NCI-H524 treated with DMSO at 0.1 percent for 48 hours (cell line): ENCODE measurements around the gene TADA3.

Experiments used
- DNase-seq: peaks from one replicate; lab custom pipeline; 2025; lab: John Stamatoyannopoulos, UW

TADA3 gene, protein sequence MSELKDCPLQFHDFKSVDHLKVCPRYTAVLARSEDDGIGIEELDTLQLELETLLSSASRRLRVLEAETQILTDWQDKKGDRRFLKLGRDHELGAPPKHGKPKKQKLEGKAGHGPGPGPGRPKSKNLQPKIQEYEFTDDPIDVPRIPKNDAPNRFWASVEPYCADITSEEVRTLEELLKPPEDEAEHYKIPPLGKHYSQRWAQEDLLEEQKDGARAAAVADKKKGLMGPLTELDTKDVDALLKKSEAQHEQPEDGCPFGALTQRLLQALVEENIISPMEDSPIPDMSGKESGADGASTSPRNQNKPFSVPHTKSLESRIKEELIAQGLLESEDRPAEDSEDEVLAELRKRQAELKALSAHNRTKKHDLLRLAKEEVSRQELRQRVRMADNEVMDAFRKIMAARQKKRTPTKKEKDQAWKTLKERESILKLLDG

GRCh38 chr3:9792405-9793160, at the start of gene TADA3, which contains the start of gene ARPC4:
Gene TADA3, minus strand, starts transcription at chr3:9792473. Its CDS starts 1,007 bp downstream, at chr3:9791466.
Gene ARPC4, plus strand, starts transcription at chr3:9793082. Its CDS starts 40 bp downstream, at chr3:9793122.
- peak; percentile 74 for DNase-seq

GRCh38 chr3:9841015-9841414, 48.7 kb upstream of the TADA3 start:
- no peak for DNase-seq

DNA sequence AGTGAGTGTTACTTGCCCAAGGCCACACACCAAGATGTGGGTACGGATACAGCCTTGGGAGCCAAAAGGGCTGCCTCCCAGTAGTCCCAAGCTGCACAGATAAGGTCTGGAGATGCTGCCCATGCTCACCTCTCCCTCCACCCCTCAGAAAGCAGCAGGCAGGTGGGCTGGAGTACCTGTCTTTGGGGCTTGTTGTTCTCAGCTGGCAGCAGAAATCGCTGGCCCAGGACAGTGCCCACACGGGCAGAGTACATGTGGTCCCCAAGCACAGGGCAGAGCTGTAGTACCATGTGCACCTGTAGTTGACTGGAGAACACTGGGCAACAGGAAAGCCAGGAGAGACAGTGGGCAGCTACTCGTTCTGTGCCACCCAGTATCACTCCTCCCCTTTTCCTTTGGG, 46.6 kb upstream of the TADA3 start:
- no peak for DNase-seq

DNA sequence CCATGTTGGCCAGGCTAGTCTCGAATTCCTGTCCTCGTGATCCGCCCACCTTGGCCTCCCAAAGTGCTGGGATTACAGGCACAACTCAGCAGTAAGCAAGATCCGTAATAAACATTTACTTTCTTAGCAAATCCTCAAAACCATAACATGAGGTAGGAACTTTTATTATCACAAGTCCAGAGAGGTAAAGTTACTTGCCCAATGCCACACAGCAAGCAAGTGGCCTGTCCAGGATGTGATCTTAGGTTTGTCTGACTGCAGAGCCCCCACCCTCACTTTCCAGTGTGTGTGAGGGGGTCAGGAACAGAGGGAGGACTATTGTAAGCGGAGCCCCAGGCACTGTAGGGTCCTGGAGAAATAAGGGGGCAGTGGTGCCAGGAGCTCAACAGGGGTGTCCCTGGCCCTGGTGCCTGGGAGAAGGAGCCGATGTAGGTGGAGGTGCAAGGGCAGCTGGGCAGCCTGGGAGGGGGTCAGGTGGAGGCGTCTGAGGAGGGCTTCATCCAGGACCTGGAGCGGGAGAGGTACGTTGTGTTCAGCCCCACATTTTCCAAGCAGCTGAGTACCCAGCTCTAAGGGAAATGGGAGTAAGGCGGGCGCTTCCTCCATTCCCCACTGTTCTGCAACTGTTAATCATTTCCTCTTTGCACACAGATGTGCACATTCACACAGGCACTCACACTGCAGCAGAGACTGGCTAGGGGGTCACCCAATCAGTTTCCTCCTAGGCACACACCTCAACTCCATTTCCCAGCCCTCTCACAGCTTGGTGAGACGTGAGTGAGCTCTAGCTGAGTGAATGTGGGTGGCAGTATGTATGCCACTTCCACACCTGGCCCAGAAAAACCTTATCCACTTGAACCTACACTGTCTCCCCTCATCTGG, 45.7 kb upstream of the TADA3 start:
- DNase-seq: no peak

DNA sequence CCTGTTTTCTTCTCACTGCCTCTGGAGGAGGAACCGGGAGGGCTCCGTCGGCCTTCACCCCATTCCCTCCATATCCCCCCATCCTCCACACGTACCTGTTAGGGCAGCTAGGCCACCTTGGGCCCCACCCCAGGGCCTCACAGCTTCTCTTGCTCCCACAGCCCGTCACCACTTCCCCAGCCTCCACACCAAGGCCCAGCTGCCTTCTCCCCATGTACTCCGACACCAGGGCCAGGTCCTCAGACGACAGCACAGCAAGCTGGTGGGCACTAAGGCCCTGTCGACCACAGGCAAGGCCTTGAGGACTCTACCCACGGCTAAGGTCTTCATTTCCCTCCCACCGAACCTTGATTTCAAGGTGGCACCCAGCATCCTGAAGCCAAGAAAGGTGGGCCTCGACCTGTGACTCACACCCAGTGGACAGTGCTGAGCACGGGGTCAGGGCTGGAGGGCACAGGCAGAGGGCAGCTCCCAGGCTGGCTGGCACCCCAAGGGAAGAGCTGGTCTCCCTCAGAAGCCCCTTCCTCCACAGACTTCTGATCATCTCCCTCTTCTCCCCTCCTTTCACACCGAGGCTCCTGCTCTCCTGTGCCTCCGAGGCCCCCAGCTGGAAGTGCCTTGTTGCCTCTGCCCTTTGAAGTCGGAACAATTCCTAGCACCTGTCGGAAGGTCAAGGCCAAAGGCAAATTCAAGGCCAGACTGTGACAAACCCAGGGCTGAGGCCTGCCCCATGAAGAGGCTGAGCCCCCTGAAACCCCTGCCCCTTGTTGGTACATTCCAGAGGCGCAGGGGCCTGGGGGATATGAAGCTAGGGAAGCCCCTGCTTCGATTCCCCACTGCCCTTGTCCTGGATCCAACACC, 42.5 kb upstream of the TADA3 start:
- no peak for DNase-seq

DNA sequence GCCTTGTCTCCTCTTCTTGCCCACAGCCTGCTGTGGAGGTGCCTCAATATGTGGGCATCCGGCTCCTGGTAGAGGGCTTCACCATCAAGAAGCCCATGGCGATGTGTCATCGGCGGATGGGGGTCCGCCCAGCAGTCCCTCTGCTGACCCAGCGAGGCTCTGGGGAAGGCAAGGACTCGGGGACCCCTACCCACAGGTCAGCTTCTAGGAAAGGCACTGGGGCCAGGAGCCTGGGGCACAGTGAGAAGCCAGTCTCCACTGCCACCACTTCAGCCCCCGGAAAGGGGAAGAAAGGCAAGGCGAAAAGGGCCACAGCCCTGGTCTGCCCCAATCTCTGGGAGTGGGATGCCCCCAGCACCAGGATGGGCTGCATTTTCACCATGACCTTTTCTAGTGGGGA, 40.8 kb upstream of the TADA3 start:
- no peak for DNase-seq

DNA sequence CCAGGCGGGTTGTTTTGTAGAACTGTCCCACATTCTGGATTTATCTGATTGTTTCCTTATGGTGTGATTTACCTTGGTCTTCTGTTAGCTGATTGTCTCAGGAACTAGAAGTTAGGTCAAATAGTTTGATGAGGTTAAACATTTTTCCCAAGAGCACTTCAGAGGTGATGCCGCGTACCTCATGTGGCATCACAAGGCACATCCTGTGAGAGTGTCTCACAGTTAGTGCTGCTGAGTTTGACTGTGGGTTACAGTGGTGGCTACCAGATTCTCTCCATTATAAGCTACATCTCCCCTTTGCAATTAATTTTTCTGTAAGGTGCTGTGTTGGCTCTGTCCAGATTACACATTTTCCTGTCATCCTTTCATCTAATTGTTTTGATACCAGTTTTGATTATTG, 39.0 kb upstream of the TADA3 start:
- DNase-seq: no peak

GRCh38 chr3:9828801-9829755, 36.8 kb upstream of the TADA3 start:
- no peak for DNase-seq

GRCh38 chr3:9826815-9827573, 34.7 kb upstream of the TADA3 start:
- DNase-seq: no peak

DNA sequence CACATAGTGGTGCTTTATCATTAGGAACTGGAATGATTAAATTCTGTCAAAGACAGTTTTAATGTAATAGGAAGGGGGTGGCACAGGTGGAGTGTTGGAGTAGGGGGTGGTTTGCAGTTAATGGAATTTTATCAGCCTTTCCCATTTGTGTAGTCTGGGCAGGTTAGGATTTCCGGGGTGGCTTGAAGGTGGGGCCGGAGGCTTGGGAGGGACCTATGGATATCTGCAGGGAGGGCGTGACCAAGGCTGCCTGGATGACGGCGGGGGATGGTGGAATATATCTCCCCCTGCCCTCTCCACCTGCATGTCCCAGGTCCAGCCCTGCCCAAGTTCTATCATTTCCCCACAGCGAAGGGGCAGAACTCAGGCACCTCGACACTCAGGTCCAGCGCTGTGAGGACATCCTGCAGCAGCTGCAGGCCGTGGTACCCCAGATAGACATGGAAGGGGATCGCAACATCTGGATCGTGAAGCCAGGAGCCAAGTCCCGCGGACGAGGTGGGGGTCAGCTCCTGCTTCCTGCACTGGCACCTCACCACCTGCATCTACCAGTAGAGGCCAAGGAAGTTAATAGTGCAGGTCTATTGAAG, 33.3 kb upstream of the TADA3 start:
- no peak for DNase-seq

DNA sequence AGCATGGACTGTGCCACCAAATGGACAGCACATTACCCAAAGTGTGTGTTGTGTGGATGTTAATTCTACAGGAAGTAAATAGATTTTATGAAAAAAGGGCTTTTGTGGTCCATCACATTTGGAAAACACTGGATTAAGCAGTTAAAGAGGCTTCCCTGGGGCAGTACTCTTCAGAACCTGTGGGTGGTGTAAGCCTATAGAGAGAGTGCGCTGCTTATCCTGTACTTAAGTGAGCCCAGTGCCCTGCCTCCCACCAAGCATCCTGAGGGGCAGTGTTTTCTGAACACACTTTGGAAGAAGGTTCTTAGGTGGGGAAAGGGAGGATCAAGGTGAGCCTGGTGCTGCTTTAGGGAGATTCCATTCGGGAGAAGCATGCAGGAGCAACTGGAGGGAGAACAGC, 28.7 kb upstream of the TADA3 start:
- no peak for DNase-seq

GRCh38 chr3:9820543-9820942, 28.3 kb upstream of the TADA3 start:
- DNase-seq: no peak

DNA sequence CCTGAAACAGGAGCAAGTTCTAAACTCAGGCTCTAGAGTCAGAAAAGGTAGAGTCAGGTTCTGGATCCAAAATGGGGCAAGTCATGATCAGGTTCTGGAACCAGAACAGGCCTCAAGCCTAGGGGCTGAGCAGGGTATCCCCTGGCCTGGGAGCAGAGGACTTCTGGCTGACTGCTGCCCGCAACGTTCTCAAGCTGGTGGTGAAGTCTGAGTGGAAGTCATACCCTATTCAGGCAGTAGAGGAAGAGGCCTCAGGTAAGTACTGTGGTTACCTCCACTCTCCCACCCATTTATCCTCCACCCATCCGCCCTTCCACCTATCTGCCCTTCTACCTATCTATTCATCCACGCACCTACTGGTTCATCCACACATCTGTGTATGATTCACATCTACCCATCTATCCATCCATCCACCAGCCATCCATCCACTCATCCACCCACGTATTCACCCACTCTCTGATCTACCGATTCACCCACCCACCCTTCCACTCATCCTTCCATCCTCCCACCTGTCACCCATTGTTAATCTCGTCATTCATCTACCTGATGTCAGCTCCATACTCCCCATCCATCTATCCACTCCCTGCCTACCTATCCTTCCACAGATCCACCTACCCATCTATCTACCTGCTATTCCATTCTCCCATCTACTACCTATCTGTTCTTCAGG, 26.5 kb upstream of the TADA3 start:
- no peak for DNase-seq

- no peak for DNase-seq
Measured at GRCh38 chr3:9817436-9817835, 25.2 kb upstream of the TADA3 start.

GRCh38 chr3:9815986-9816385, 23.7 kb upstream of the TADA3 start:
- no peak for DNase-seq

- DNase-seq: no peak
Measured at GRCh38 chr3:9812870-9813483, 20.7 kb upstream of the TADA3 start.

DNA sequence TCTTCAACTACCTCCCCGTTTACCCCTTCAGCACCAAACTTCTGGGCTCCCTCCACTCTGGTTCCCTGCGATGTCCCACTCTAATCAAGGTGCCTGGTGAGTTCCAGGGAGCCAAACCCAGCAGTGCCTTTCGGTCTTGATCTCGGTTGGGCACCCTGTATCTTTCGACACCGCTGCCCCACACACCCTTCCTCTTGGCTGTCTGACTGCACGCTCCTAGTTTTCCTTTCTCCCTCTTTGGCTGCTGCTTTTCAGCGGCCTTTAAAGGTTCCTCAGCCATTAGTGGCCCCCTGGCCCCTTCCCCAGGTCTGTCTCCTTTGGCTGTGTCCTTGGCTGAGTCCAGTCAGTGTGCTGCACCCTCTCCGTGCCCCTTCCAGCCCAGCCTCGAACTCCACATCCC, 18.6 kb upstream of the TADA3 start:
- no peak for DNase-seq

DNA sequence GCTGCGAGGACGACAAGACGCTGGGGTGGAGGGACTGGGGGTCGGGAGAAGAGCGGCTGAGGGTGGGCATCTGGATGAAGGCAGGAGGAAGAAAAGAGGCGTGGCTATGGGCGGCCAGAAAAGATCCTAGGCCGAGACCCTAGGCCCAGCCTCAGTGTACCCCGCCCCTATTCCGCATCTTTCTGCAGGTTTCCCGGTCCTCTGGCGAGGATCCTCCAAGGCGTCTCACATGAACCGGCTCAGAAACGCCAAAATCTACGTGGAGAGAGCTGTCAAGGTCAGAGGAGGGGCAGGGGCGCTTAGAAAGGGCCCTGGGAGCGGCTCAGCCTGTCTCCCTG, 18.1 kb upstream of the TADA3 start:
- no peak for DNase-seq
